ENCODE results near the gene PDIA4.
"Not testable (repeated sequence)": the region's sequence is repeated elsewhere in the genome, so short reads cannot be mapped to it uniquely, and the experiment has no call there.

The PDIA4 gene, protein sequence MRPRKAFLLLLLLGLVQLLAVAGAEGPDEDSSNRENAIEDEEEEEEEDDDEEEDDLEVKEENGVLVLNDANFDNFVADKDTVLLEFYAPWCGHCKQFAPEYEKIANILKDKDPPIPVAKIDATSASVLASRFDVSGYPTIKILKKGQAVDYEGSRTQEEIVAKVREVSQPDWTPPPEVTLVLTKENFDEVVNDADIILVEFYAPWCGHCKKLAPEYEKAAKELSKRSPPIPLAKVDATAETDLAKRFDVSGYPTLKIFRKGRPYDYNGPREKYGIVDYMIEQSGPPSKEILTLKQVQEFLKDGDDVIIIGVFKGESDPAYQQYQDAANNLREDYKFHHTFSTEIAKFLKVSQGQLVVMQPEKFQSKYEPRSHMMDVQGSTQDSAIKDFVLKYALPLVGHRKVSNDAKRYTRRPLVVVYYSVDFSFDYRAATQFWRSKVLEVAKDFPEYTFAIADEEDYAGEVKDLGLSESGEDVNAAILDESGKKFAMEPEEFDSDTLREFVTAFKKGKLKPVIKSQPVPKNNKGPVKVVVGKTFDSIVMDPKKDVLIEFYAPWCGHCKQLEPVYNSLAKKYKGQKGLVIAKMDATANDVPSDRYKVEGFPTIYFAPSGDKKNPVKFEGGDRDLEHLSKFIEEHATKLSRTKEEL

DNA sequence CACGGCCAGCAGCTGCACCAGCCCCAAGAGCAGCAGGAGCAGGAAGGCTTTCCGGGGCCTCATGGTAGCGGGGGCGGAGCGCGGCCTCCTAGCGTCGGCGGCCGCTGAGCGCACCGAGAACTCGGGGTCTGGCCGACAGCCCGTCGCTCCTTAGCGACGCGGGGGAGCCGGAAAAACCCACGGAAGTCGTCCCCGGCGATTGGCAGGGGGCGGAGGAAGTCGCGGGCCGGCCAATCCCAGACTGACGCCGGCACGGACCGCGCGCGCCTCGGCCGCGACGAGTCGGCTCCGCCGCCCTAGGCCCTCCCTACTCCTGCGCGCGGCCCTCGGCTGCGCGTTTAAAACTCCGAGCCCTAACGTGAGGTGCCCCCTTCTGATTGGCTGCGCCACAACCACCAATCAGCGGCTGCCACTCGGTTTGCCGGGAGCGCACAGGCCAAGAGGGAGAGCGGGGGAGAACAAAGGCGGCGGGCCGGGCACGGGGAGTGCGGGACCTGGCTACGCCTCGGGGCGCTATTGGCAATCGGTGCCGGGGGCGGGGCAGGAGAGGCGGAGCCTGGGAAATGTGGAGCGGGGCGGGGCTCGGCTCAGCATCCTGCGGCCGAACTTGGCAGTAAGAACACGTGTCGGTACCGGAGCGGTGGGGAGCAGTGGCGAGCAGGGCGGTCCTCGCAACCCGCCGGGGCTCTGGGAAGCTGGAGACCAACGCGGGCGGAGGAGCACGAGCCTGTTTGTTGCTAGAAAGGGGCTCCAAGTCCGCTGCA, at the start of gene PDIA4:
Gene PDIA4 (minus strand): TSS at position 160 of the 764 bp plus-strand sequence. CDS start 97 bp downstream, at position 63.
- DNase-seq = peak; percentile 100

DNA sequence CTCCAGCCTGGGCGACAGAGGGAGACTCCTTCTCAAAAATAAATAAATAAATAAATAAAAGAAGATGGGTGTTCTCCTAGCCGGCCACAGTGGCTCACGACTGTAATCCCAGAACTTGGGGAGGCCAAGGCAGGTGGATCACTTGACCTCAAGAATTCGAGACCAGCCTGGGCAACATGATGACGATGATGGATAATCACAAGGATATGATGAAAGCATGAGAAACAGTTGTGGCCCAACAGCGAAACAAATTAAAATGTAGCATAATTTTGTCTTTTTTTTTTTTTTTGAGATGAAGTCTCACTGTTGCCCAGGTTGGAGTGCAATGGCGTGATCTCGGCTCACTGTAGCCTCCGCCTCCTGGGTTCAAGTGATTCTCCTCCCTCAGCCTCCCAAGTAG, 49.3 kb upstream of the PDIA4 start:
- DNase-seq = no peak

DNA sequence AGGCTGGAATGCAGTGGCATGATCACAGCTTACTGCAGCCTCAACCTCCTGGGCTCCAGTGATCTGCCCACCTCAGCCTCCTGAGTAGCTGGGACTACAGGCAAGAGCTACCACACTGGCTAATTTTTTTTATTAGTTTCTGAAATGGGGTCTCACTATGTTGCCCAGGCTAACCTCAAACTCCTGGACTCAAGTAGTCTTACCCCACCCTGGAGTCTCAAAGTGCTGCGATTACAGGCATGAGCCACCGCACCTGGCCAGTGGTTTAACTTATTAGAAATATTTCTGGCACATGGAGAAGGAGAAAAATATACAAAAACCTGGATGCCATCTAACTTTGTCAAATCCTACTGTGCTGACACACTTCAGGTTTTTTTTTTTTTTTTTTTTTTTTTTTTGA, 47.0 kb upstream of the PDIA4 start:
- no peak for DNase-seq

DNA sequence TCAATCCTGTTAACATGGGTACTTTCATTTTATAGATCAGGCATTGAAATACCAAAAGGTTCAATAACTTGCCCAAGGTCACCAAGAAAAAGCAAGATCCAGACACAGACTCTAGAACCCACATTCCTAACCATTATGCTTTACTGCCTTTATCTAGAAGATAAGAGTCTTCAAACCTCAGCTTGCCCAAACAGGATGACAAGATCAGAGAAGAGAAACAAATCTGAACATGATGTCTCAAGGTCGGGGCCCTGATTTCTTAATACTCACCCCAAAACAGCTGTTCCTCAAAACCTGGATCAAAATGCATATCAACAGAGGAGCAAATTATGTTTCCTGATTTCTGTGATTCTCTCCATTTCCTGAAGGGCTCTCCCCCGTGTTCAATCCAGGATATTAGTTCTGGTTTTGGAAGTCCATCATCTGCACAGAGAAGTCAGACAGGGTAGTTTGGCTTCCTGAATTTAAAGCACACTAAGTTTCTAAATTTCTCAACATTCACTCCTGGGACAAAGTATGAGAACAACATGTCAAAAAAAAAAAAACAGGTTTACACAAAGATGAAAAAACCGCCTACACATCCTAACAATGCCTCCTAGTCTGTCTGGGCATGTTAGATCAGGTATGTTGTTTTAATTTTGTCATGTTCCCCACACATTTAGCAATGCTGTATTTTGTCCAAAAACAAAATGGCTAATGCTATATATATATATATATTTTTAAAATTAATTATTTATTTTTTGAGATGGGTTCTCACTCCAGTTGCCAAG, 46.0 kb upstream of the PDIA4 start:
- no peak for DNase-seq

DNA sequence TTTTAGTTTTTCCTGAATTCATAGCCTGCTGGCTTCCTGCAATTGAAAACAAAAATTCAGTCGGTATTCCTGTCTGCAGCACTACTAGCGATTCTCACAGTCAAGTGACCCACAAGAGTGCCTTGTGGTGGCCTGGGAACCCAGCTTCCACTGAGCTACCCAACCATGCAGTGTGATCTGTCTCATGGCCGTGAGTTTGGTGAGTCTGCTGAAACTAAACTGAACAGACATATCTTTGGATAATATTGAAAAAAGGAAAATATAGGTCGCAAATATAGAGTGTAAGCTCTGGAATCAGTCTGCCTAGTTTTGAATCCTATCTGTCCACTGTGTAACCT, 44.1 kb upstream of the PDIA4 start:
- no peak for DNase-seq

DNA sequence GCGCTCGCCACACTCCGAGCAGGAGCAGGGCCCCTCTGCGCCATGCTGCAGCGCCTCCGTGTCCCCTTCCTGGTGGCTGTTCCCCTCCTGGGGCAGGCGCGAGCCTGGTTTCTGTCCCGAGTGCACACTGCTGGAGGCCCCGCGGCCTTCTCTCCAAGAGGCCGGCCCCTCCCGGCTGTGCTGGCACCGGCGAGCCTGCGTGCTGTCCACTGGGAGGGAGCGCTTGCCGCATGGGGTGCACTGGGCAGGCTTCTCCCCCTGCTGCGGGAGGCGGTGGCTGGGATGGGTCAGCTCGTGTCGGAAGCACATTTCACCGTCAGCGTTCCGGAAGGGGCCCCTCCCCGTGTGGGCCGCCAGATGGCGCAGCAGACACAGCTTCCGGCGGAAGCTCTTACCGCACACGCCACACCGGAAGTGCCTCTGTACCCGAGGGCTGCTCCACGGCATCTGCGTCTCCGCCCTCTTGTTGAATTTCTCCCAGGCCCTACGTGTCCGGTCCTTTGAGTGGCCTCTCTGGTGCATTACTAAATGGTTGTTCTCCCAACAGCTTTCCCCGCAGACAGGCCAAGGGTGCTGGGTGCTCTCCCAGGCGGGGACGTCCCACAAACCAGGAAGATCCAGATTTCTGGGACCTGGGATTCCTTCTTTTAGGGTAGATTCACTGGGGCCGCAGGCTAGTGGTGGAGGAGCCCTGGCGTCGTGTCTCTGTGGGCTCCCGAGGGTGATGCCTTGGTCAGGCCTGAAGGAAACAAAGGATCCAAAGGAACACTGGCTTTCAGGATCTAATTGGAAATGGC, 43.5 kb upstream of the PDIA4 start:
- peak; percentile 74 for DNase-seq

DNA sequence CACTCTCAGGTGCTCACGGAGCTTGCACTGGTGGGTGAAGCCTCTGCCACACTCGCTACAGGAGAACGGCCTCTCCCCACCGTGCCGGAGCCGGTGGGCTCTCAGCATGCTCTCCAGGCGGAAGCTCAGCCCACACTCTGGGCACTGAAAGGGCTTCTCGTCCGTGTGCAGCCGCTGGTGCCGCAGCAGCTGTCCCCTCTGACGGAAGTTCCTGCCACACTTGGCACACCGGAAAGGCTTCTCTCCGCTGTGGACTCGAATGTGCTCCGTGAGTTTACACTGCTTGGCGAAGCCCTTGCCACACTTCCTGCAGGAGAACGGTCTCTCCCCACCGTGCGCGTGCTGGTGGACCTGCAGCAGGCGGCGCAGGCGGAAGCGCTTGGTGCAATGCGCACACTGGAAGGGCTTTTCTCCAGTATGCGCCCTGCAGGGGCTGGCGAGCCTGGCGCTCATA, 42.9 kb upstream of the PDIA4 start:
- DNase-seq = no peak

DNA sequence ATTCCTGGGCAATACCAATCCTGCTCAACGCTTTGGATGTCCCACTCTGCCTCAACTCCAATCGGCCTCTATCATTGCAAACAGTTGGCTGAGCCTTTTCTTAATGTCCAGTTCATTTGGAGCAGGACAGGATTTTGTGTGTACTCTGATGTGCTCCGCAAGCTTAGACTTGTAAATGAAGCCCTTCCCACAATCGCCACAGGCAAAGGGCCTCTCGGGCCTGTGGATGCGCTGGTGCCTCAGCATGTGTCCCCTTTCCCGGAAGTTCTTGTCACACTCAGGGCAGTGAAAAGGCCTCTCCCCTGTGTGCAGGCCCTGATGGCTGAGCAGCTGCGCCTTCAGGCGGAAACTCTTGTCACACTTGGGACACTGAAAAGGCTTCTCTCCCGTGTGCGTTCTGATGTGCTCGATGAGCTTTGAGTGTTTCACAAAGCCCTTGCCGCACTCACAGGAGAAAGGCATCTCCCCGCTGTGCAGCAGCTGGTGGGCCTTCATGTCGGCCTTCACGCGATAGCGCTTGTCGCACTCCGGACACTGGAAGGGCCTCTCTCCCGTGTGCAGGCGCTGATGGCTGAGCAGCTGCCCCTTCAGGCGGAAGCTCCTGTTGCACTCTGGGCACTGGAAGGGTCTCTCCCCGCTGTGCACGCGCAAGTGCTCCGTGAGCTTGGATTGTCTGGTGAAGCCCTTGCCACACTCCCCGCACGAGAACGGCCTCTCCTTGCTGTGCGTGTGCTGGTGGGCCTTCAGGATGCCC, 42.2 kb upstream of the PDIA4 start:
- DNase-seq = no peak

DNA sequence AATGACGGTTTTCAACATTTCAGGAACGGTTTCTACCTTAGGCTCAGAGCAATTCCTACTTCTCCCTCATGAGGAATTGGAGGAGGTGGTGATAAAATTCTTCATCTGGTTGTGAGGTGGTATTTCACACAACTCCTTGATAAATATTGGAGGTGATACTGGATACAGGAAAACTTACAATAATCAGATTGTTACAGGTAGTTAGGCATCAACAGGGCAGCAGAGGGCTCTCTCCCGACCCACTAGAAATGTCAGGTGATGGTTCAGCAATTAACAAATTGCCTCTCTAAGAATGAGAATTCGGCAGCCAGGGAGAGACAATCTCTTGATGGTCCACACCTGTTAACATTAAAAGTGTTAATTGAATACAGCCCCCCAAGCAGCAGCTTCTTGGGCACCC, 39.6 kb upstream of the PDIA4 start:
- no peak for DNase-seq

DNA sequence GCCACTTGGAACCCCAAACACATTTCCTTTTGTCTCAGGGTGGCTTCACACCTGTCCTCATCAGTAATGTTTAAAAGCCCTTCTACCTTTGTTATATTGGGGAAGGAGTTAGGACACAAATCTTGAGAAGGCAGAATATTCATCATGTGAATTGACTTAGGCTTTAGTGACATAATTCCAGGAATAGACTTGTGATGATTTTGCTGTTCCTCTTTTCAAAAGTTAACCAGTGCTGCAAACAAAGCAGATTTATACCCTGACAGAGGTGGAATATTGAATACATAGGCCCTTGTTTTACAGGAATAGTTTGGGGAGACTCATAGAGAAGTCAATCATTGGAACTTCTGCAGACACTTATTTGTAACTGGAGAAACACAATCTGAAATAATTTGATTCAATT, 35.2 kb upstream of the PDIA4 start:
- no peak for DNase-seq

DNA sequence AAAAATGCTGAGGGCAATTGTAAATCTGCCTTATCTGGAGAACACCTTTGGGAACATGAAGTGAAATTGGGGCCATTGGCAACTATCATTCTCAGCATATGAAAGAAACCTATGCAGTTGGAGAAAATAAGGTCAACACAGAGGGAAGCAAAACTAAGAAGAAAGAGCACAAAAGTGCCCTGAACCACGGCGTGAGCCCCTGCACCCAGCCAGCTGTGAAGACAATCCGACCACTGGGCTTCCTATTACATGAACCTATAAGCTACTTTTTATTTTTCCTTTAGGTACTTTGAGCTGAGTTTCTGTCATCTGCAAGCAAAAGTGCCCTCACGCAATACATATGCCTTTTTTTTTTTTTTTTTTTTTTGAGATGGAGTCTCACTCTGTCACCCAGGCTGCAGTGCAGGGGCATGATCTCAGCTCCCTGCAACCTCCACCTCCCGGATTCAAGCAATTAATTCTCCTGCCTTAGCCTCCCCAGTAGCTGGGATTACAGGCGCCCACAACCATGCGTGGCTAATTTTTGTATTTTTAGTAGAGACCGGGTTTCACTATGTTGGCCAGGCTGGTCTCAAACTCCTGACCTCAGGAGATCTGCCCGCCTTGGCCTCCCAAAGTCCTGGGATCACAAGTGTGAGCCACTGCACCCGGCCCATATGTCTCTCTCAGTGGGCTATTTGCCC, 34.1 kb upstream of the PDIA4 start:
- not testable (repeated sequence) for DNase-seq

DNA sequence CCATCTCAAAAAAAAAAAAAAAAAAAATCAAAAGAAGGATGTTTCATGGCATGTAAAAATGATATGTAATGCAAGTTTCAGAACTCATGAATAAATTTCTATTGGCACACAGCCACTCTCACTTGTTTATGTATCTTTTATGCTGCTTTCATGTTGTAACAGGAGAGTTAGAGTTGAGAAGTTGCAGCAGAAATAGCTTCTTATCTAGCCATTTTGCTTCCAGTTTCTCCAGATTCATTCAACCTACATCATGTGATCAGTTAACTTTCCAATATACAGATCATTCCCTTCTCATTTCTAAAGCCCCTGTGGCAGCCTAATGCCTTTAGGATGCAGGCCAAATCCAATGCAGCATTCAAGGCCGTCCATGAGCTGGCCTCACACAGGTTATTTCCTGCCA, 31.9 kb upstream of the PDIA4 start:
- DNase-seq = no peak

DNA sequence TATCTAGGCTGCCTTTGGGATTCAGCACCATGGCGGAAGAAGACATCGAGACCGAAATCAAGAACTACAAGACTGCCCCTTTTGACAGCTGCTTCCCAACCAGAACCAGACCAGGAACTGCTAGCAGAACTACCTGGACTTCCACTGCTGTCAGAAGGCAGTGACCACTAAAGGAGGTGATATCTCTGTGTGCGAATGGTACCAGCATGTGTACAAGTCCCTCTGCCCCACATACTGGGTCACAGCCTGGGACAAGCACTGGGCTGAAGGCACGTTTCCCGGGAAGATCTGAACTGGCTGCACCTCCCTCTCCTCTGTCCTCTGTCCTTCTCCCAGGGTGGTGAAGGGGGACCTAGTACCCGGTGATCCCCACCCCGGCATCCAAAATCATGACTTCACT, 25.6 kb upstream of the PDIA4 start:
- DNase-seq = no peak

DNA sequence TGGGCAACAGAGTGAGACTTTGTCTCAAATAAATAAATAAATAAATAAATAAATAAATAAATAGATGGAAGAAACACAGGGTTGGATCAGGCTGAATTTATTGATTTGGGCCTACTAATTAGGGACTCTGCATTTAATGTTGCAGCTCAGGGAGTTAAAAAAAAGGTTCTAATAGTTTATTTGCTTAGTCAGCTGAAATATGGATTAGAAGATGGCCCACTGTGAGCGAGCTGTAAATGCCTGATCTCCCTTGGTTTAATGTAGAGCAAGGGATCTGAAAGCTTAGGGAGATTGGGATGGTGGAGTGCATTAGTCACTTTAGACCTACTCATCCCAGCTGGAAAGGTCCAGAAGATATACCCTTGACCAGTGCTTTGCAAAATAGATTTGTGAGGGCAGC, 25.1 kb upstream of the PDIA4 start:
- DNase-seq = no peak

DNA sequence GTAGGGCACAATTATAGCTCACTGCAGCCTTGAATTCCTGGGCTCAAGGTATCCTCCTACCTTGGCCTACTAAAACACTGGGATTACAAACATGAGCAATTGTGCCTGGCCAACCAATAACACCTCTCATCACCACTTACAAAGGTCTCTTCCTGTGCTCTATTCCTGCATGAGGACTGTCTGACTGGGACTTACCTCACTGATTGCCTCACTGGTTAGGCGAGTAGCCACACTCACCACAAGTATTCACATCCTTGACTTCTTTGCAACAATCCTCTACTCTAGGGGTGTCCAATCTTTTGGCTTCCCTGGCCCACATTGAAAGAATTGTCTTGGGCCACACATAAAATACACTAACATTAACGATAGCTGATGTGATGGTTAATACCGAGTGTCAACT, 22.6 kb upstream of the PDIA4 start:
- no peak for DNase-seq

DNA sequence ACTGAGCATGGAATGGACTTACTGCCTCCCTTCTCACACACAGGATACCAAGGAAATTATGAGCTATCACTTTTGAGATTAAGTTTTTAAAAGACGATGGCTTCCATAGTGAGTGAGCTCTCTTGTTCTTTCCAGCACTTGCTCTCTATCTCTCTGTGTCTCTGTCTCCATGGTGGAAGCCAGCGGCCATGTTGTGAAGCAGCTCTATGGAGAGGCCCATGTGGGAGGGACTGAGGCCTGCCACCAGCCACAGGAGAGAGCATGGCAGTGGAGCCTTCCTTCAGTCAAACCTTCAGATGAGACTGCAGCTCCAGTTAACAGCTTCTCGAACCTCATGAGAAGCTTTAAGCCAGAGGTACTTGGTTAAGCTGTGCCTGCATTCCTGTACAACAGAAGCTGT, 20.5 kb upstream of the PDIA4 start:
- DNase-seq = no peak

DNA sequence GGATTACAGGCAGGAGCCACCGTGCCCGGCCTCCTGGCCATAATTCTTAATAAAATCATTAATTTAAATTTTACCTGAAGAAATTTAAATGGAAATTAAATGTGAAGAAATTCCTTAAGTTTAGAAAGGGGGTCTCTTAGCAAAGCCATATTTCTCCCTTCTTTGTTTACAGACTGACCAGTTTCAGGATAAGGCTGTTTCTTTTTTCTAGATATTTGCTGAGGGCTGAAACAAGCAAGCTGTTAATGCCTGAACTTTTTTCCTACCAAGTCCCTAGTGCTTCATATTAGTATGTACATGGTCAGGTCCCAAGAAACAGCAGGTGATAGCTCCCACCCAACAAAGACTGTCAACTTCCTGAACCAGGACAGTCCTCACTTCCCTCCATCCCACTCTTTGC, 18.1 kb upstream of the PDIA4 start:
- no peak for DNase-seq

DNA sequence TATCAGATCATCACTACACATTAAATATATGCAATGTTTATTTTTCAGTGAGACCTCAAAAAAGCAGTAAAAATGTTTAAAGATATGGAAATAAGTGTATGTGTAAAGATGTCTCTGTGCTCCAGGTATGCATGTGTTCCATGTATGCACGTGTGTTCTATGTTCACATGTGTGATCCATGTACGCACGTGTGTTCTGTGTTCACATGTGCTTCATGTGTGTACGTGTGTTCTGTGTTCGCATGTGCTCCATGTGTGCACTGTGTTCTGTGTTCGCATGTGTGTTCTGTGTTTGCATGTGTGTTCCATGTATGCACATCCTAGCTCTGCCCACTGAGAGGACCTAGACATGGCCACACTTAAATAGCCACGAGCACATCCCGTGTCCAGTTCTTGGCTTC, 15.6 kb upstream of the PDIA4 start:
- no peak for DNase-seq

DNA sequence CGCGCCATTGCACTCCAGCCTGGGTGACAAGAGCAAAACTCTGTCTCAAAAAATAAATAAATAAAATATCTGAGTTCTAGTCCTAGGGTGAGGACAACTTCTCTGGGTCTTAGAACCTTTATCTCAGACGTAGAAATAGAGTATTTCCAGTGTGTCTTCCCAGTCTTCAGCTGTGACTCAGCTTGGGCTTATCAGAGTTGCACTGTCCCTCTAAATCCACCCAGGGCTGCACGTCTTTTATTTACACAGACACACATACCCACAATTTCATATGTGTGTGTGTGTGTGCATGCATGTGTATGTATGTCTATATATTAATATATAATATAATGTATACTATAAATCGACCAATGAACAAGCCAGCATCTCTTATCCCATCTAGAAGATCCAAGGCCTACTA, 13.0 kb upstream of the PDIA4 start:
- no peak for DNase-seq

DNA sequence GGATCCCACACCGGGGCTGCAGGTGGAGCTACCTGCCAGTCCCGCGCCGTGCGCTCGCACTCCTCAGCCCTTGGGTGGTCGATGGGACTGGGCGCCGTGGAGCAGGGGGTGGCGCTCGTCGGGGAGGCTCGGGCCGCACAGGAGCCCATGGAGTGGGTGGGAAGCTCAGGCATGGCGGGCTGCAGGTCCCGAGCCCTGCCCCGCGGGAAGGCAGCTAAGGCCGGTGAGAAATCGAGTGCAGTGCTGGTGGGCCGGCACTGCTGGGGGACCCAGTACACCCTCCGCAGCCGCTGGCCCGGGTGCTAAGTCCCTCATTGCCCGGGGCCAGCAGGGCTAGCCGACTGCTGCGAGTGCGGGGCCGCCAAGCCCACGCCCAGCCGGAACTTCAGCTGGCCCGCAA, 10.3 kb upstream of the PDIA4 start:
- not testable (repeated sequence) for DNase-seq

DNA sequence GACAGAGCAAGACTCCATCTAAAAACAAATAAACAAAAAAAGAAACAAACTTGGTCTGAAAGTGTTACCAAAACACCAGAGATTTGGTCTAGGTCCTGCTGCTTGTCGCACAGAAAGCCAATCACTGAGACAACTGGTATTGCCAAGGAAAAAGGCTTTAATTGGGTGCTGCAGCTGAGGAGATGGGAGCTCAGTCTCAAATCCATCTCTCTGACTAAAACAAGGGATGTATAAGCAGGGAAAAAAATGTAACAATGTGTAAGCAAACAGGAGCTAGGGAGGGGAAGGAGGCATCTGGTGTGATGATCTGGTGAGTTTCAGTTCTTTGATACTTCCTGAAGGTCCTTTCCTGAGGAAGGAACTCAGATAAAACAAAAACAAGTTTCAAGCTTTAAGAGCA, 8.4 kb upstream of the PDIA4 start:
- no peak for DNase-seq
